ENCODE data around the gene PCDHB12. TPM values are rescaled to one million over a fixed set of nuclear protein-coding genes. Genes with fewer than 3 reads are reported as not detected.
"Not testable (repeated sequence)": the region's sequence is repeated elsewhere in the genome, so short reads cannot be mapped to it uniquely, and the experiment has no call there.

The PCDHB12 gene
- 1.7 and 2.6 TPM in 2 replicates for total RNA-seq (2014; rRNA removed; shearing (Covaris generic))

DNA sequence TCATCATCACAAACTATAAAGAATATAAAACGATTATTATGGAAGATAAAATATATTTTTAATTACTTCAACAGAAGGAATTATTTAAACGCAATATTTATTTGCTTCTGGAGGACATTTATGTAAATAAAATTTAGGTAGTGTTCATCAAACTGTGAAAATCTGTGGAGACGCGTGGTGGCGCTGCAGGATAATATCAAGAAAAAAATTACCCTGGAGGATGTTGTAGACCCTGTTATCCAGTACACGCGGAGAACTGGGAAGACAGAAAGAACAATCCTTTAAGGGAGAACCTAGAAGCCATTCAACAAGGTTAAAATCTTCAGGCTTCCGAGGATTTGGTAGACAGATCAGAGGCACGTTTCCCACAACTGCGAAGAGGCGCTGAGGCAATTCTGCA is at the start of gene PCDHB12:
PCDHB12 (plus strand) TSS at position 242 of the 400 bp plus-strand sequence. CDS start 189 bp downstream, outside the sequence.
- DNase-seq (ENCODE audit: low read depth): peak; percentile 47

DNA sequence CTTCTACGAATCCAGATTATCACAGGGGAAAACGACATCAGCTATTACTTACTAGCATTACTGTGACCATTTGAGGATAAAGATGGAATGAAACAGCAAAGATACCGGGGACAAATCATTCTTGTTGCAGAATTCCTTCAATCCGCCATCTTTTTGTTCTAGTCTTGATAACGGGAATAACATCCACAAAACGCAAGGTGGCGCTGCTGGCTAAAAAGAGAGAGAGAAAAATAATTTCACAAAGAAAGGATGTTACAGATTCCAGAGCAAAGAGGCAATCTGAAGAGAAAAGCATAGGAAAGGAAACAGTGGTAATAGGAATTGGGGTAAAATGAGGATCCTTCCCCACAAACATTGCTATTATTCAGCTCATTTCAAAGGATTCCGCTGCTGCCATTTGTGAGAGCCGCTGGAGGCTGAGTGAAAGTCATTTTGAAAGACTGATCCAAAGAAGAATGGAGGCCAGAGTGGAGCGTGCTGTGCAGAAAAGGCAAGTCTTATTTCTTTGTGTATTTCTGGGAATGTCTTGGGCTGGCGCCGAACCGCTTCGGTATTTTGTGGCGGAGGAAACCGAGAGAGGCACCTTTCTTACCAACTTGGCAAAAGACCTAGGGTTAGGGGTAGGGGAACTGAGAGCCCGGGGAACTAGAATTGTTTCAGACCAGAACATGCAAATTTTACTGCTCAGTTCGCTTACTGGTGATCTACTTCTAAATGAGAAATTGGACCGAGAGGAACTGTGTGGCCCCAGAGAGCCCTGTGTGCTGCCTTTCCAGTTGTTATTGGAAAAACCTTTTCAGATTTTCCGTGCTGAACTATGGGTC is 35.9 kb upstream of the PCDHB12 start, which contains the start of gene PCDHB7:
PCDHB7 (plus strand) TSS at position 264 of the 824 bp plus-strand sequence; CDS start at position 456, 192 bp downstream.
- DNase-seq (ENCODE audit: low read depth): peak; percentile 68

DNA sequence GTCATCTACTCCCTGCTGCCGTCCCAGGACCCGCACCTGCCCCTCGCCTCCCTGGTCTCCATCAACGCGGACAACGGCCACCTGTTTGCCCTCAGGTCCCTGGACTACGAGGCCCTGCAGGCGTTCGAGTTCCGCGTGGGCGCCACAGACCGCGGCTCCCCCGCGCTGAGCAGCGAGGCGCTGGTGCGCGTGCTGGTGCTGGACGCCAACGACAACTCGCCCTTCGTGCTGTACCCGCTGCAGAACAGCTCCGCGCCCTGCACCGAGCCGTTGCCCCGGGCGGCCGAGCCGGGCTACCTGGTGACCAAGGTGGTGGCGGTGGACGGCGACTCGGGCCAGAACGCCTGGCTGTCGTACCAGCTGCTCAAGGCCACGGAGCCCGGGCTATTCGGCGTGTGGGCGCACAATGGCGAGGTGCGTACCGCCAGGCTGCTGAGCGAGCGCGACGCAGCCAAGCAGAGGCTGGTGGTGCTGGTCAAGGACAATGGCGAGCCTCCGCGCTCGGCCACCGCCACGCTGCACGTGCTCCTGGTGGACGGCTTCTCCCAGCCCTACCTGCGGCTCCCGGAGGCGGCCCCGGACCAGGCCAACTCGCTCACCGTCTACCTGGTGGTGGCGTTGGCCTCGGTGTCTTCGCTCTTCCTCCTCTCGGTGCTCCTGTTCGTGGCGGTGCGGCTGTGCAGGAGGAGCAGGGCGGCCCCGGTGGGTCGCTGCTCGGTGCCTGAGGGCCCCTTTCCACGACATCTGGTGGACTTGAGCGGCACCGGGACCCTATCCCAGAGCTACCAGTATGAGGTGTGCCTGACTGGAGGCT is 34.0 kb upstream of the PCDHB12 start:
- DNase-seq (ENCODE audit: low read depth): not testable (repeated sequence)

DNA sequence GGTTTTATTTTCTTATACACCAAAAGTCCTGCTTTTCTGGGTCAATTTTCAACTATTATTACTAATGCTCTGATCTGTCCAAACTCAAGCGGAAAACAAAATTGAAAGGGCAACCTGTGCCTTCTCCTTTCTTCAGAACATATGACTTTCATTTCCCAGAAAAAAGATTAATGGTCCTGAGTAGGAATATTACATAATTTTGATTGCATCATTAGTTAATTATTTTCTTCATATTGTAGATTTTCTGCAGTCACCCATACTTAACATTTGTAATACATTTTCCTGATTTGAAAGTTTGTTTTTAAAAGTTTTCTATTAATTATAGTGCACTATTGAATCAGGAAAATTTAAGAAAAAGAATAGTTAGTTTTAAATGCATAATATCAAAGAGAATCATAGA is 32.6 kb upstream of the PCDHB12 start:
- DNase-seq (ENCODE audit: low read depth): no peak

DNA sequence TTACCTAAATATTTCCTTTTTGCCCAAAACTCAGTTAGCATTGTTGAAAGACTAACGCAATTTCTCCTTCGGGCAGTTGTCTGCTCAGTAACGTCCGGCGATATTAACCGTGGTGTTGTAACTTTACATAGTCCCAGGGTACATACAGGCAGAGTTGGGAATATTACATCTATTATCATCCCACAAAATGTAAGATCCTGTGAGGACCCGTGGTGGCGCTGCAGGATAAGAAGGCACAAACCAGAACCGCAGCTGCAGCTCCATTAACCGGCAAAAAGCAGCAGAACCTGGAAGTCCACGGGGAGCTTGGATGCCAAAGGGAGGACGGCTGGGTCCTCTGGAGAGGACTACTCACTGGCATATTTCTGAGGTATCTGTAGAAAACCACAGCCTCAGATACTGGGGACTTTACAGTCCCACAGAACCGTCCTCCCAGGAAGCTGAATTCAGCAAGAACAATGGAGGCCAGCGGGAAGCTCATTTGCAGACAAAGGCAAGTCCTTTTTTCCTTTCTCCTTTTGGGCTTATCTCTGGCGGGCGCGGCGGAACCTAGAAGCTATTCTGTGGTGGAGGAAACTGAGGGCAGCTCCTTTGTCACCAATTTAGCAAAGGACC is 30.8 kb upstream of the PCDHB12 start, which contains the start of gene PCDHB8:
PCDHB8 (plus strand) TSS at position 214 of the 615 bp plus-strand sequence; CDS start at position 459, 245 bp downstream.
- not testable (repeated sequence) for DNase-seq (ENCODE audit: low read depth)

DNA sequence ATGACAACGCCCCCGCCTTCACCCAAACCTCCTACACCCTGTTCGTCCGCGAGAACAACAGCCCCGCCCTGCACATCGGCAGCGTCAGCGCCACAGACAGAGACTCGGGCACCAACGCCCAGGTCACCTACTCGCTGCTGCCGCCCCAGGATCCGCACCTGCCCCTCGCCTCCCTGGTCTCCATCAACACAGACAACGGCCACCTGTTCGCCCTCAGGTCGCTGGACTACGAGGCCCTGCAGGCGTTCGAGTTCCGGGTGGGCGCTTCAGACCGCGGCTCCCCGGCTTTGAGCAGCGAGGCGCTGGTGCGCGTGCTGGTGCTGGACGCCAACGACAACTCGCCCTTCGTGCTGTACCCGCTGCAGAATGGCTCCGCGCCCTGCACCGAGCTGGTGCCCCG is 29.1 kb upstream of the PCDHB12 start:
- not testable (repeated sequence) for DNase-seq (ENCODE audit: low read depth)

DNA sequence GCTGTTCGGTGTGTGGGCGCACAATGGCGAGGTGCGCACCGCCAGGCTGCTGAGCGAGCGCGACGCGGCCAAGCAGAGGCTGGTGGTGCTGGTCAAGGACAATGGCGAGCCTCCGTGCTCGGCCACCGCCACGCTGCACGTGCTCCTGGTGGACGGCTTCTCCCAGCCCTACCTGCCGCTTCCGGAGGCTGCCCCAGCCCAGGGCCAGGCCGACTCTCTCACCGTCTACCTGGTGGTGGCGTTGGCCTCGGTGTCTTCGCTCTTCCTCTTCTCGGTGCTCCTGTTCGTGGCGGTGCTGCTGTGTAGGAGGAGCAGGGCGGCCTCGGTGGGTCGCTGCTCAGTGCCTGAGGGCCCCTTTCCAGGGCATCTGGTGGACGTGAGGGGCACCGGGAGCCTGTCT is 28.6 kb upstream of the PCDHB12 start:
- not testable (repeated sequence) for DNase-seq (ENCODE audit: low read depth)

DNA sequence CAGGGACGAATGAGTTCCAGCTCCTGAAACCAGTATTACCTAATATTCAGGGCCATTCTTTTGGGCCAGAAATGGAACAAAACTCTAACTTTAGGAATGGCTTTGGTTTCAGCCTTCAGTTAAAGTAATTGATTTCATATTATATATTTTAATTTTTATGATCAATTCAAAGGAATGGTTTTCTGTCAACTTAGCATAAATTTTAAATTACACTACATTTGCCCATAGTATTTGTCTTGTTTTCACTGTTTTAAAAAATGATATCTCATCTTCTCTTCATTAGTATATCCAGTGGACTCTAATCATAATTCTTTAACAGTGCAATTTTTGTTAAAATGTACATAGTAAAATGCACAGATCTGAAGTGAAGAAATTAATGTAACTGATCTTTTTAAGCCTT is 28.2 kb upstream of the PCDHB12 start:
- no peak for DNase-seq (ENCODE audit: low read depth)

DNA sequence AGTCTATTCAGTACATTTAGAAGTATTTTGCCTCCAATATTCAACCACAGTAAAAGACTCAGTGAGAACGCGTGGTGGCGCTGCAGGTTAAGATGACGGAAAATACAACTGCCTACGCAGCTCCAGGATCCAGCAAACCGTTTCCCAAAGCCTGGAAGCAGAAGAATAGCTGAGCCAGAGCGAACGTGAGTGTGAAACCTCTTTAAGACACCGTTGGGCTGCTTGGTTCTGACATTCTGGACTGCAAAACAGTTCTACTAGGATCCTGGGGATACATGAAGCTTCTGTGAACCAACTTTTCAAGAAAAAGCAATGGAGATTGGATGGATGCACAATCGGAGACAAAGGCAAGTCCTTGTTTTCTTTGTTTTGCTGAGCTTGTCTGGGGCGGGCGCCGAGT is 26.3 kb upstream of the PCDHB12 start, which contains the start of gene PCDHB16:
PCDHB16 (plus strand) TSS at position 140 of the 400 bp plus-strand sequence; CDS start at position 313, 173 bp downstream.
- peak; percentile 71 for DNase-seq (ENCODE audit: low read depth)

DNA sequence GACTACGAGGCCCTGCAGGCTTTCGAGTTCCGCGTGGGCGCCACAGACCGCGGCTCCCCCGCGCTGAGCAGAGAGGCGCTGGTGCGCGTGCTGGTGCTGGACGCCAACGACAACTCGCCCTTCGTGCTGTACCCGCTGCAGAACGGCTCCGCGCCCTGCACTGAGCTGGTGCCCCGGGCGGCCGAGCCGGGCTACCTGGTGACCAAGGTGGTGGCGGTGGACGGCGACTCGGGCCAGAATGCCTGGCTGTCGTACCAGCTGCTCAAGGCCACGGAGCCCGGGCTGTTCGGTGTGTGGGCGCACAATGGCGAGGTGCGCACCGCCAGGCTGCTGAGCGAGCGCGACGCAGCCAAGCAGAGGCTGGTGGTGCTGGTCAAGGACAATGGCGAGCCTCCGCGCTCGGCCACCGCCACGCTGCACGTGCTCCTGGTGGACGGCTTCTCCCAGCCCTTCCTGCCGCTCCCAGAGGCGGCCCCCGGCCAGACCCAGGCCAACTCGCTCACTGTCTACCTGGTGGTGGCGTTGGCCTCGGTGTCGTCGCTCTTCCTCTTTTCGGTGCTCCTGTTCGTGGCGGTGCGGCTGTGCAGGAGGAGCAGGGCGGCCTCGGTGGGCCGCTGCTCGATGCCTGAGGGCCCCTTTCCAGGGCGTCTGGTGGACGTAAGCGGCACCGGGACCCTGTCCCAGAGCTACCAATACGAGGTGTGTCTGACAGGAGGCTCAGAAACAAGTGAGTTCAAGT is 24.2 kb upstream of the PCDHB12 start:
- DNase-seq (ENCODE audit: low read depth): not testable (repeated sequence)

DNA sequence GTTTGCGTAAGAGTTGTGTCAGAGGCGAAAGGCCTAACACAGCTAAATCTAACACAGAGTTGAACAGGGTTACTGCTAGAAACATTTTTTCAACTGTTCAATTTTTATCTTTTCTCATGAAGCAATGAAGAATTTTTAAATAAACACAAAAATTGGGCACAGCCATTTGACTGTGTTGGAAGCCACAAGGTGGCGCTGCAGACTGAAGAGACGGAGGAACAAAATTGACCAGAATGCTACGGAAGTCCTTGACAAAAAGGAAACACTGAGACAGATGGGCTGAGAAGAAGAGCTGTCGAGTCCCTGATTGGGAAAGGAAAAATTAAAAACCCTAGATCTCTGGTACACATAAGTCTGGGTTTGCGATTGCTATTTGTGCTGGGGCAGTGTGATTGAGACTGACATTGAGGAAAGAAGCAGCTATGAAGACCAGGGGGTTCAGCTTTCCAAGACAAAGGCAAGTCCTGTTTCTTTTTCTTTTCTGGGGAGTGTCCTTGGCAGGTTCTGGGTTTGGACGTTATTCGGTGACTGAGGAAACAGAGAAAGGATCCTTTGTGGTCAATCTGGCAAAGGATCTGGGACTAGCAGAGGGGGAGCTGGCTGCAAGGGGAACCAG is 21.5 kb upstream of the PCDHB12 start, which contains the start of gene PCDHB9:
PCDHB9 (plus strand) TSS at position 265 of the 616 bp plus-strand sequence; CDS start at position 423, 158 bp downstream.
- DNase-seq (ENCODE audit: low read depth): peak; percentile 56

DNA sequence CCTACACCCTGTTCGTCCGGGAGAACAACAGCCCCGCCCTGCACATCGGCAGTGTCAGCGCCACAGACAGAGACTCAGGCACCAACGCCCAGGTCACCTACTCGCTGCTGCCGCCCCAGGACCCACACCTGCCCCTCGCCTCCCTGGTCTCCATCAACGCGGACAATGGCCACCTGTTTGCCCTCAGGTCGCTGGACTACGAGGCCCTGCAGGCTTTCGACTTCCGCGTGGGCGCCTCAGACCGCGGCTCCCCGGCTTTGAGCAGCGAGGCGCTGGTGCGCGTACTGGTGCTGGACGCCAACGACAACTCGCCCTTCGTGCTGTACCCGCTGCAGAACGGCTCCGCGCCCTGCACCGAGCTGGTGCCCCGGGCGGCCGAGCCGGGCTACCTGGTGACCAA is 19.8 kb upstream of the PCDHB12 start:
- DNase-seq (ENCODE audit: low read depth): not testable (repeated sequence)

DNA sequence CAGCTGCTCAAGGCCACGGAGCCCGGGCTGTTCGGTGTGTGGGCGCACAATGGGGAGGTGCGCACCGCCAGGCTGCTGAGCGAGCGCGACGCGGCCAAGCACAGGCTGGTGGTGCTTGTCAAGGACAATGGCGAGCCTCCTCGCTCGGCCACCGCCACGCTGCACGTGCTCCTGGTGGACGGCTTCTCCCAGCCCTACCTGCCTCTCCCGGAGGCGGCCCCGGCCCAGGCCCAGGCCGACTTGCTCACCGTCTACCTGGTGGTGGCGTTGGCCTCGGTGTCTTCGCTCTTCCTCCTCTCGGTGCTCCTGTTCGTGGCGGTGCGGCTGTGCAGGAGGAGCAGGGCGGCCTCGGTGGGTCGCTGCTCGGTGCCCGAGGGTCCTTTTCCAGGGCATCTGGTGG is 19.4 kb upstream of the PCDHB12 start:
- not testable (repeated sequence) for DNase-seq (ENCODE audit: low read depth)

DNA sequence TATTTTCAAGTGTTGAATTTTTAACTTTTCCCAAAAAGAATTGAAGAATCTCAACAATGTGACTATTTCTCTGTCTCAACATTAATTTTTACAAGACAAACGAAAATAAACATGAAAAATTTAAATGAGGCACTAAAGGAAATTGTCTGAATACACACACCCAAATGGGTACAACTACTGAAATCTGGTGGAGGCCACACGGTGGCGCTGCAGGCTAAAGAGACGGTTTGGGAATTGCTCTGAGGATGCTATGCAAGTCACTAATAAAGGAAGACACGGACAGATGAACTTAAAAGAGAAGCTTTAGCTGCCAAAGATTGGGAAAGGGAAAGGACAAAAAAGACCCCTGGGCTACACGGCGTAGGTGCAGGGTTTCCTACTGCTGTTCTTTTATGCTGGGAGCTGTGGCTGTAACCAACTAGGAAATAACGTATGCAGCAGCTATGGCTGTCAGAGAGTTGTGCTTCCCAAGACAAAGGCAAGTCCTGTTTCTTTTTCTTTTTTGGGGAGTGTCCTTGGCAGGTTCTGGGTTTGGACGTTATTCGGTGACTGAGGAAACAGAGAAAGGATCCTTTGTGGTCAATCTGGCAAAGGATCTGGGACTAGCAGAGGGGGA is 16.3 kb upstream of the PCDHB12 start, which contains the start of gene PCDHB10:
PCDHB10 (plus strand) TSS at position 244 of the 616 bp plus-strand sequence; CDS start at position 444, 200 bp downstream.
- peak; percentile 47 for DNase-seq (ENCODE audit: low read depth)

DNA sequence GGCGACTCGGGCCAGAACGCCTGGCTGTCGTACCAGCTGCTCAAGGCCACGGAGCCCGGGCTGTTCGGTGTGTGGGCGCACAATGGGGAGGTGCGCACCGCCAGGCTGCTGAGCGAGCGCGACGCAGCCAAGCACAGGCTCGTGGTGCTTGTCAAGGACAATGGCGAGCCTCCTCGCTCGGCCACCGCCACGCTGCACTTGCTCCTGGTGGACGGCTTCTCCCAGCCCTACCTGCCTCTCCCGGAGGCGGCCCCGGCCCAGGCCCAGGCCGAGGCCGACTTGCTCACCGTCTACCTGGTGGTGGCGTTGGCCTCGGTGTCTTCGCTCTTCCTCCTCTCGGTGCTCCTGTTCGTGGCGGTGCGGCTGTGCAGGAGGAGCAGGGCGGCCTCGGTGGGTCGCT is 14.2 kb upstream of the PCDHB12 start:
- DNase-seq (ENCODE audit: low read depth): not testable (repeated sequence)

DNA sequence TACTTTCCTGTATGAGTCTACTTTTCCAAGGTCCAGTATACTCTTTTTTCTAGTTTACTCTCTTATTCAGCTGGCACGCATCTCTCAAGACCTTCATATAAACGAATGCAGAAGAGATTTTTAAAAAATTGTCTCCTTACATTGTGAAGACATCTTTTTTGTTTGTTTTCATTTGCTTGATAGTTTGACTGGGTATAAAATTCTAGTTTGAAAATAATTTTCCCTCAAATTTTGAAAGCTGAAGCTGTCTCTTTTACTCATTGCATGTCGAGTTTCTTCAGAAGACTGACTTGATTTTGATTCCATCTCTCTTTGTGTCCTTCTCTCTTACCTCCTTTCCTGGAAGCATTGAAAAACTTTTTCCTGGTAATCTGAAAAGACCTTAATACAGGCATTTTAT is 12.2 kb upstream of the PCDHB12 start:
- no peak for DNase-seq (ENCODE audit: low read depth)

DNA sequence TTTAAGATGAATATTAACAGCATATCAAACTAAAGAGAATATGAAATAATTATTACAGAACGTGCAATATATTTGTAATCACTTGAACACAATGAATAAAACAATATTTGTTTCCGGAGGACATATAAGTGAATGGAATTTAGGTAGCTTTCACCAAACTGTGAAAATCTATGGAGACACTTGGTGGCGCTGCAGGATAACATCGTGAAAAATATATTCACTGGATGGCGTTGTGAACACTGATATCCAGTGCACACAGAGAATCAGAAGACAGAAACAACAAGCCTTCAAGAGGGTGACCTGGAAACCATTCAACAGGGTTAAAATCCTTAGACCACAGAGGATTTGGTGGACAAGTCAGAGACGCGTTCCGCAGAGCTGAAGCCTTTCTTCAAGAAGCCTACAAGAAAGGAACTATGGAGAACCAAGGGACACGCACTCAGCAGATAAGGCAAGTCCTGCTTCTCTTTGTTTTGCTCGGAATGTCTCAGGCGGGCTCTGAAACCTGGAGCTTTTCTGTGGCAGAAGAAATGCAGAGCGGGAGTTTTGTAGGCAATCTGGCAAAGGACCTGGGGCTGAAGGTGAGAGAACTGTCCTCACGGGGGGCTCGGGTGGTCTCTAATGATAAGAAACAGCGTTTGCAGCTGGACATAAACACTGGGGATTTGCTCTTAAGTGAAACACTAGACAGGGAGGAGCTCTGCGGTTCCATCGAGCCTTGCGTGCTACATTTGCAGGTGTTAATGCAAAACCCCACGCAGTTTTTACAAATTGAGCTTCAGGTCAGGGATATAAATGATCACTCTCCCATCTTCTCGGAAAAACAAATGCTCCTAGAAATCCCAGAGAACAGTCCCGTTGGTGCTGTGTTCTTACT is 8.9 kb upstream of the PCDHB12 start, which contains the start of gene PCDHB11:
PCDHB11 (plus strand) TSS at position 269 of the 877 bp plus-strand sequence; CDS start at position 417, 148 bp downstream.
- DNase-seq (ENCODE audit: low read depth): no peak

DNA sequence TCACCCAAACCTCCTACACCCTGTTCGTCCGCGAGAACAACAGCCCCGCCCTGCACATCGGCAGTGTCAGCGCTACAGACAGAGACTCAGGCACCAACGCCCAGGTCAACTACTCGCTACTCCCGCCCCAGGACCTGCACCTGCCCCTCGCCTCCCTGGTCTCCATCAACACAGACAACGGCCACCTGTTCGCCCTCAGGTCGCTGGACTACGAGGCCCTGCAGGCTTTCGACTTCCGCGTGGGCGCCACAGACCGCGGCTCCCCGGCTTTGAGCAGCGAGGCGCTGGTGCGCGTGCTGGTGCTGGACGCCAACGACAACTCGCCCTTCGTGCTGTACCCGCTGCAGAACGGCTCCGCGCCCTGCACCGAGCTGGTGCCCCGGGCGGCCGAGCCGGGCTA is 7.4 kb upstream of the PCDHB12 start:
- not testable (repeated sequence) for DNase-seq (ENCODE audit: low read depth)

DNA sequence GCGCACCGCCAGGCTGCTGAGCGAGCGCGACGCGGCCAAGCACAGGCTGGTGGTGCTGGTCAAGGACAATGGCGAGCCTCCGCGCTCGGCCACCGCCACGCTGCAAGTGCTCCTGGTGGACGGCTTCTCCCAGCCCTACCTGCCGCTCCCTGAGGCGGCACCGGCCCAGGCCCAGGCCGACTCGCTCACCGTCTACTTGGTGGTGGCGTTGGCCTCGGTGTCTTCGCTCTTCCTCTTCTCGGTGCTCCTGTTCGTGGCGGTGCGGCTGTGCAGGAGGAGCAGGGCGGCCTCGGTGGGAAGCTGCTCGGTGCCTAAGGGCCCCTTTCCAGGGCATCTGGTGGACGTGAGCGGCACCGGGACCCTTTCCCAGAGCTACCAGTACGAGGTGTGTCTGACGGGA is 6.9 kb upstream of the PCDHB12 start:
- not testable (repeated sequence) for DNase-seq (ENCODE audit: low read depth)

Data from M059J (cell line).